SK-N-SH (cell line): ENCODE results near the gene ODAD3. TPM values are rescaled to one million over a fixed set of nuclear protein-coding genes. Genes with fewer than 3 reads are reported as not detected.

Source experiments
- CTCF ChIA-PET: fragments of 300-600, 350-600 bp; formaldehyde crosslinking; extraction: SDS; loops from one replicate; lab custom pipeline; 2021; lab: Yijun Ruan, JAX
- POLR2A ChIA-PET: fragments of 350-600 bp; sonication (Branson Sonifier 250); formaldehyde crosslinking; extraction: SDS; loops from one replicate; lab custom pipeline; 2020; ENCODE audit warnings: antibody characterized with exemption, inconsistent platforms; lab: Yijun Ruan, JAX
- DNase-seq: peaks from one replicate; pipeline ENCODE4 v3.0.0; 2012
- H2AFZ ChIP-seq: fragments of 200-600 bp; sonication (generic); 2 replicates; pipeline ENCODE4 v1.8.1; 2016; ENCODE audit warnings: antibody characterized with exemption, mild to moderate bottlenecking, low read depth
- H3F3A ChIP-seq: fragments of 200-600 bp; sonication (generic); replicated peaks from 2 replicates; pipeline ENCODE3; 2016; ENCODE audit warnings: antibody characterized with exemption, mild to moderate bottlenecking; ENCODE audit not compliant: insufficient read depth
- H3K27ac ChIP-seq, 2 experiments: fragments of 200-500 bp in 1 of 2; fragments of 200-600 bp in 1 of 2; sonication (Bioruptor generic) in 1 of 2; sonication (generic), shearing (Covaris generic) in 1 of 2; 2 replicates each; pipeline versions ENCODE4 v1.5.1 to v1.6.1; 2014 to 2016; ENCODE audit warnings: low read depth in 2 of 2, inconsistent platforms in 1 of 2, low read length in 1 of 2, mild to moderate bottlenecking in 1 of 2, mixed read lengths in 1 of 2
- H3K27me3 ChIP-seq: fragments of 200-600 bp; sonication (generic), shearing (Covaris generic); 2 replicates; pipeline ENCODE4 v1.6.1; 2016; ENCODE audit warnings: mixed run types; ENCODE audit not compliant: insufficient read depth
- H3K36me3 ChIP-seq, 2 experiments: fragments of 200-500 bp in 1 of 2; fragments of 200-600 bp in 1 of 2; sonication (Bioruptor generic) in 1 of 2; sonication (generic) in 1 of 2; replicated peaks in 1 of 2; 2 replicates each; pipeline versions ENCODE3 to v1.5.1; 2014 to 2016; ENCODE audit warnings: low read length in 1 of 2, mild to moderate bottlenecking in 1 of 2; ENCODE audit not compliant: insufficient read depth in 2 of 2, control insufficient read depth in 1 of 2
- H3K4me1 ChIP-seq, 2 experiments: fragments of 200-500 bp in 1 of 2; fragments of 200-600 bp in 1 of 2; sonication (Bioruptor generic) in 1 of 2; sonication (generic), shearing (Covaris generic) in 1 of 2; 2 replicates each; pipeline versions ENCODE4 v1.5.1 to v1.6.1; 2014 to 2016; ENCODE audit warnings: low read depth in 1 of 2, low read length in 1 of 2, mixed run types in 1 of 2; ENCODE audit not compliant: insufficient read depth in 2 of 2, control insufficient read depth in 1 of 2
- H3K4me2 ChIP-seq: fragments of 200-600 bp; sonication (generic), shearing (Covaris generic); 2 replicates; pipeline ENCODE4 v1.6.1; 2017; ENCODE audit warnings: mixed run types
- H3K4me3 ChIP-seq, 2 experiments: fragments of 200-500 bp in 1 of 2; fragments of 200-600 bp in 1 of 2; sonication (Bioruptor generic) in 1 of 2; sonication (generic), shearing (Covaris generic) in 1 of 2; 2 replicates each; pipeline versions ENCODE4 v1.5.1 to v1.8.1; 2014 to 2016; ENCODE audit warnings: low read depth in 2 of 2, inconsistent platforms in 1 of 2, low read length in 1 of 2, mild to moderate bottlenecking in 1 of 2, mixed read lengths in 1 of 2, moderate library complexity in 1 of 2
- H3K79me2 ChIP-seq: fragments of 200-600 bp; sonication (generic); 2 replicates; pipeline ENCODE4 v1.8.1; 2017; ENCODE audit warnings: mild to moderate bottlenecking; ENCODE audit not compliant: insufficient read depth
- H3K9ac ChIP-seq: fragments of 200-600 bp; sonication (generic); 2 replicates; pipeline ENCODE4 v1.6.1; 2017; ENCODE audit warnings: mixed run types
- H3K9me2 ChIP-seq: fragments of 200-600 bp; sonication (generic); 2 replicates; pipeline ENCODE4 v1.6.1; 2017; ENCODE audit warnings: mixed run types
- H3K9me3 ChIP-seq: fragments of 200-600 bp; sonication (generic); 2 replicates; pipeline ENCODE4 v1.6.1; 2017; ENCODE audit warnings: mixed run types, mild to moderate bottlenecking, moderate library complexity
- H4K20me1 ChIP-seq: fragments of 200-600 bp; sonication (generic); 2 replicates; pipeline ENCODE4 v1.6.1; 2017; ENCODE audit warnings: mild to moderate bottlenecking, mixed run types; ENCODE audit not compliant: insufficient read depth
- EP300 ChIP-seq, 2 experiments: IDR thresholded peaks; 2 replicates each; pipeline versions ENCODE4 v1.4.0 to v1.6.1; 2012; ENCODE audit warnings: borderline replicate concordance in 1 of 2, low read depth in 1 of 2, low read length in 1 of 2
- FOSL2 ChIP-seq: IDR thresholded peaks from 2 replicates; pipeline ENCODE4 v1.4.0; 2012; ENCODE audit warnings: low read depth, mild to moderate bottlenecking, moderate library complexity, borderline replicate concordance
- GABPA ChIP-seq: IDR thresholded peaks from 2 replicates; pipeline ENCODE4 v1.4.0; 2012; ENCODE audit warnings: low read depth, mild to moderate bottlenecking
- GATA2 ChIP-seq: sonication (generic); formaldehyde crosslinking; IDR thresholded peaks from 2 replicates; pipeline ENCODE4 v1.5.0; 2020; ENCODE audit warnings: mild to moderate bottlenecking, missing genetic modification reagents
- MXI1 ChIP-seq: IDR thresholded peaks from 2 replicates; pipeline ENCODE4 v1.6.1; 2012; ENCODE audit warnings: mild to moderate bottlenecking, low read depth, low read length, improper control_type of control experiment
- NFIC ChIP-seq: IDR thresholded peaks from 2 replicates; pipeline ENCODE4 v1.4.0; 2012; ENCODE audit warnings: borderline replicate concordance
- NRF1 ChIP-seq: IDR thresholded peaks from 2 replicates; pipeline ENCODE4 v1.6.1; 2012; ENCODE audit warnings: low read depth, mild to moderate bottlenecking, low read length
- POLR2AphosphoS5 ChIP-seq: IDR thresholded peaks from 2 replicates; pipeline ENCODE4 v1.6.1; 2012; ENCODE audit warnings: low read depth, low read length
- RAD21 ChIP-seq: IDR thresholded peaks from 2 replicates; pipeline ENCODE4 v1.6.1; 2012; ENCODE audit warnings: mild to moderate bottlenecking, low read length
- RCOR1 ChIP-seq: fragments of 150-350 bp; IDR thresholded peaks from 2 replicates; pipeline ENCODE4 v1.6.1; 2017; ENCODE audit warnings: antibody characterized with exemption, low read length
- RFX5 ChIP-seq: IDR thresholded peaks from 2 replicates; pipeline ENCODE4 v1.6.1; 2012; ENCODE audit warnings: mild to moderate bottlenecking, improper control_type of control experiment, low read length
- RXRA ChIP-seq: IDR thresholded peaks from 2 replicates; pipeline ENCODE4 v1.4.0; 2012; ENCODE audit warnings: low read depth, mild to moderate bottlenecking, borderline replicate concordance
- SIN3A ChIP-seq: IDR thresholded peaks from 2 replicates; pipeline ENCODE4 v1.6.1; 2012; ENCODE audit warnings: low read depth, mild to moderate bottlenecking, low read length, moderate library complexity, borderline replicate concordance
- SMC3 ChIP-seq: IDR thresholded peaks from 2 replicates; pipeline ENCODE4 v1.6.1; 2012; ENCODE audit warnings: low read depth, low read length, improper control_type of control experiment
- TAF1 ChIP-seq: IDR thresholded peaks from 2 replicates; pipeline ENCODE4 v1.6.1; 2012; ENCODE audit warnings: low read depth, mild to moderate bottlenecking, low read length, moderate library complexity, borderline replicate concordance
- TCF12 ChIP-seq: IDR thresholded peaks from 2 replicates; pipeline ENCODE4 v1.4.0; 2012
- TEAD4 ChIP-seq: IDR thresholded peaks from 2 replicates; pipeline ENCODE4 v1.4.0; 2012; ENCODE audit warnings: mild to moderate bottlenecking, borderline replicate concordance; ENCODE audit not compliant: insufficient read depth
- WGBS: methylation state at CpG from one replicate; pipeline ENCODE4 v1.1.6; 2017; ENCODE audit warnings: low lambda C conversion rate; 5-methylcytosine and 5-hydroxymethylcytosine counted together
- polyA plus RNA-seq, 3 experiments: library from polyadenylated mRNA; depleted of rRNA; stranded (reverse); fragments of >200 nt; gene quantifications; 2 replicates each; pipeline ENCODE4 v1.2.3, GENCODE V29; 2012
- TF ChIP-seq, protein P1 (sequence below): IDR thresholded peaks from 2 replicates; pipeline ENCODE4; 2012
- TF ChIP-seq, protein P2 (sequence below): IDR thresholded peaks from 2 replicates; pipeline ENCODE4 v1.6.1; 2012; ENCODE audit warnings: mild to moderate bottlenecking, low read depth, low read length, moderate library complexity
- TF ChIP-seq, protein P3 (sequence below): IDR thresholded peaks from 2 replicates; pipeline ENCODE4 v1.4.0; 2012; ENCODE audit warnings: low read depth
- TF ChIP-seq, protein P4 (sequence below): fragments of 200-600 bp; sonication (generic); IDR thresholded peaks from 2 replicates; pipeline ENCODE4 v1.6.1; 2017; ENCODE audit warnings: antibody characterized with exemption, mild to moderate bottlenecking, moderate library complexity
- TF ChIP-seq, protein P5 (sequence below): IDR thresholded peaks from 2 replicates; pipeline ENCODE4 v1.4.0; 2012; ENCODE audit warnings: low read depth, borderline replicate concordance
- TF ChIP-seq, protein P6 (sequence below): fragments of 150-350 bp; IDR thresholded peaks from 2 replicates; pipeline ENCODE4 v1.6.1; 2017; ENCODE audit warnings: antibody characterized with exemption, low read length, low read depth, borderline replicate concordance

ODAD3 gene
- 3.2 and 4.2 TPM in 2 replicates for polyA plus RNA-seq (2012; rRNA removed)
- polyA plus RNA-seq (2012; cell fraction: cytosol; rRNA removed): 2.1 and 2.3 TPM in 2 replicates
- polyA plus RNA-seq (2012; cell fraction: nucleus; rRNA removed): 6.9 and 7.8 TPM in 2 replicates

DNA sequence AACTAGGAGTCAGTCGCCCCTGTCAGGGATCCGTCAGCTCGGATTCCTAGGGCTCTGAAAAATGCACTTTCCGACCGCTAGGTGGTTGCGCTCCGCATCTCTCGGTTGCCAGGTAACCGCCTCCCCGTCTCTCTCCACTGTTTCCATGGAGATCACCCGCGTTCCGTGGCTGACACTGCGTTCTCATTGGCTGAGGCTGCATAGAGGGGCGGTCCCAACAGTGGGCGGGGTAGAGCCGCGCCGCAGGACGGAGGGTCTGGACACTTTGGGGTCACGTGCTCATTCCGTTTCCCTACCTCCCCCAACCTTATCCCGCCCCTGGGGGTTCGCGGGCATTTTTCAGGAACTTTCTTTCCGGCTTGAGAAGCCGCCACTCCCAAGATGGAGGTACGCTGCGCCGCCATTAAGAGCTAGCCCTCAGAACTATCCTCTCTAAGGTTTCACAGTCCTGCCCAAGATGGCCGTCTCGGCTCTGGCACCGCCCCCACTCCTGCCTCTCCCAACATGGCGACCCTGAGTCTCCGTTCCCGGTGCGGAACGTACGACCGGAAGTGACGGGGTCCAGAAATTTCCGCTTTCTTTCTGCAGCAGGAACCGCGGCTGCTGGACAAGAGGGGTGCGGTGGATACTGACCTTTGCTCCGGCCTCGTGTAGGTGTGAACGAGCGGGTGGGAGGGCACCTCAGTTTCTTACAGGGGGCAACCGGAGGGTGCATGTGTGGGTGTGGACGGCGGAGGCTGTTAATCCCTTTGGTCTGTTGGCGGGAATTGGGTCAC is at the start of gene ODAD3, which contains the start of gene PRKCSH:
Gene ODAD3, minus strand, starts transcription at position 65 of the 776 bp plus-strand sequence. CDS start 105 bp downstream, outside the sequence.
Gene PRKCSH, plus strand, starts transcription at position 579 of the 776 bp plus-strand sequence. CDS start 483 bp downstream, outside the sequence.
- peaks cover 5 to 12% of the 10 kb centered on the region in 2 experiments; a peak in 1 of 4 replicates for H3K4me1 ChIP-seq
- peak within 1 kb of the TSS; percentile 73 for H3K27ac ChIP-seq
- H3K4me2 ChIP-seq: peak within 1 kb of the TSS; percentile 99
- H3K9me2 ChIP-seq: no peaks in the 10 kb centered on the region
- H4K20me1 ChIP-seq: no peaks in the 10 kb centered on the region
- WGBS: 0% methylated on average over 19 of the region's 53 CpGs
- DNase-seq: peak; percentile 96
- H3K79me2 ChIP-seq: peaks cover 37% of the 10 kb centered on the region
- H3F3A ChIP-seq: peaks cover 5% of the 10 kb centered on the region
- H3K36me3 ChIP-seq: peaks cover 18 to 30% of the 10 kb centered on the region in 2 experiments
- no peaks in the 10 kb centered on the region for H3K27me3 ChIP-seq
- POLR2A ChIA-PET: interaction anchor here (0.6 to 1.8 kb wide), 7 partner anchors 8 to 60 kb away, joined by 3 to 14 read pairs (median 5); partner anchors contain the start of genes EPOR, RGL3 and SWSAP1
- peak within 1 kb of the TSS; percentile 69 to 83 for H3K4me3 ChIP-seq
- H3K9ac ChIP-seq: peak within 1 kb of the TSS; percentile 76
- no peaks in the 10 kb centered on the region for H3K9me3 ChIP-seq
- CTCF ChIA-PET: interaction anchor here (0.6 to 3.5 kb wide), 28 partner anchors 8 to 169 kb away, joined by 3 to 54 read pairs (median 4); partner anchors contain the start of genes ELAVL3, EPOR, RGL3 and SWSAP1
- peak within 1 kb of the TSS; percentile 99 for H2AFZ ChIP-seq
- TF ChIP-seq RCOR1: peak; percentile 6
- TF ChIP-seq TEAD4: peak; percentile 87
- peak; percentile 40; the same call in 1 of the 2 replicates for TF ChIP-seq TCF12
- TF ChIP-seq NFIC: no peak
- TF ChIP-seq POLR2AphosphoS5: peak; percentile 96
- peak; percentile 96 for TF ChIP-seq GABPA
- TF ChIP-seq FOSL2: no peak
- TF ChIP-seq SMC3: no peak
- TF ChIP-seq SIN3A: peak; percentile 76
- TF ChIP-seq GATA2 (CRISPR knock-in tag): no peak
- TF ChIP-seq MXI1: peak; percentile 88
- TF ChIP-seq, protein P1, sequence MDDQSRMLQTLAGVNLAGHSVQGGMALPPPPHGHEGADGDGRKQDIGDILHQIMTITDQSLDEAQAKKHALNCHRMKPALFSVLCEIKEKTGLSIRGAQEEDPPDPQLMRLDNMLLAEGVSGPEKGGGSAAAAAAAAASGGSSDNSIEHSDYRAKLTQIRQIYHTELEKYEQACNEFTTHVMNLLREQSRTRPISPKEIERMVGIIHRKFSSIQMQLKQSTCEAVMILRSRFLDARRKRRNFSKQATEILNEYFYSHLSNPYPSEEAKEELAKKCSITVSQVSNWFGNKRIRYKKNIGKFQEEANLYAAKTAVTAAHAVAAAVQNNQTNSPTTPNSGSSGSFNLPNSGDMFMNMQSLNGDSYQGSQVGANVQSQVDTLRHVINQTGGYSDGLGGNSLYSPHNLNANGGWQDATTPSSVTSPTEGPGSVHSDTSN: peak; percentile 45; the same call in 1 of the 2 replicates
- TF ChIP-seq EP300 (IDR thresholded peaks at IDR 0.05; ENCODE audit: borderline replicate concordance in 1 of 2, low read depth in 1 of 2, low read length in 1 of 2): no peak
- TF ChIP-seq, protein P2, sequence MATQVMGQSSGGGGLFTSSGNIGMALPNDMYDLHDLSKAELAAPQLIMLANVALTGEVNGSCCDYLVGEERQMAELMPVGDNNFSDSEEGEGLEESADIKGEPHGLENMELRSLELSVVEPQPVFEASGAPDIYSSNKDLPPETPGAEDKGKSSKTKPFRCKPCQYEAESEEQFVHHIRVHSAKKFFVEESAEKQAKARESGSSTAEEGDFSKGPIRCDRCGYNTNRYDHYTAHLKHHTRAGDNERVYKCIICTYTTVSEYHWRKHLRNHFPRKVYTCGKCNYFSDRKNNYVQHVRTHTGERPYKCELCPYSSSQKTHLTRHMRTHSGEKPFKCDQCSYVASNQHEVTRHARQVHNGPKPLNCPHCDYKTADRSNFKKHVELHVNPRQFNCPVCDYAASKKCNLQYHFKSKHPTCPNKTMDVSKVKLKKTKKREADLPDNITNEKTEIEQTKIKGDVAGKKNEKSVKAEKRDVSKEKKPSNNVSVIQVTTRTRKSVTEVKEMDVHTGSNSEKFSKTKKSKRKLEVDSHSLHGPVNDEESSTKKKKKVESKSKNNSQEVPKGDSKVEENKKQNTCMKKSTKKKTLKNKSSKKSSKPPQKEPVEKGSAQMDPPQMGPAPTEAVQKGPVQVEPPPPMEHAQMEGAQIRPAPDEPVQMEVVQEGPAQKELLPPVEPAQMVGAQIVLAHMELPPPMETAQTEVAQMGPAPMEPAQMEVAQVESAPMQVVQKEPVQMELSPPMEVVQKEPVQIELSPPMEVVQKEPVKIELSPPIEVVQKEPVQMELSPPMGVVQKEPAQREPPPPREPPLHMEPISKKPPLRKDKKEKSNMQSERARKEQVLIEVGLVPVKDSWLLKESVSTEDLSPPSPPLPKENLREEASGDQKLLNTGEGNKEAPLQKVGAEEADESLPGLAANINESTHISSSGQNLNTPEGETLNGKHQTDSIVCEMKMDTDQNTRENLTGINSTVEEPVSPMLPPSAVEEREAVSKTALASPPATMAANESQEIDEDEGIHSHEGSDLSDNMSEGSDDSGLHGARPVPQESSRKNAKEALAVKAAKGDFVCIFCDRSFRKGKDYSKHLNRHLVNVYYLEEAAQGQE: peak; percentile 64
- TF ChIP-seq TAF1: peak; percentile 94
- TF ChIP-seq, protein P3, sequence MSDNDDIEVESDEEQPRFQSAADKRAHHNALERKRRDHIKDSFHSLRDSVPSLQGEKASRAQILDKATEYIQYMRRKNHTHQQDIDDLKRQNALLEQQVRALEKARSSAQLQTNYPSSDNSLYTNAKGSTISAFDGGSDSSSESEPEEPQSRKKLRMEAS: peak; percentile 66; the same call in 1 of the 2 replicates
- TF ChIP-seq, protein P4, sequence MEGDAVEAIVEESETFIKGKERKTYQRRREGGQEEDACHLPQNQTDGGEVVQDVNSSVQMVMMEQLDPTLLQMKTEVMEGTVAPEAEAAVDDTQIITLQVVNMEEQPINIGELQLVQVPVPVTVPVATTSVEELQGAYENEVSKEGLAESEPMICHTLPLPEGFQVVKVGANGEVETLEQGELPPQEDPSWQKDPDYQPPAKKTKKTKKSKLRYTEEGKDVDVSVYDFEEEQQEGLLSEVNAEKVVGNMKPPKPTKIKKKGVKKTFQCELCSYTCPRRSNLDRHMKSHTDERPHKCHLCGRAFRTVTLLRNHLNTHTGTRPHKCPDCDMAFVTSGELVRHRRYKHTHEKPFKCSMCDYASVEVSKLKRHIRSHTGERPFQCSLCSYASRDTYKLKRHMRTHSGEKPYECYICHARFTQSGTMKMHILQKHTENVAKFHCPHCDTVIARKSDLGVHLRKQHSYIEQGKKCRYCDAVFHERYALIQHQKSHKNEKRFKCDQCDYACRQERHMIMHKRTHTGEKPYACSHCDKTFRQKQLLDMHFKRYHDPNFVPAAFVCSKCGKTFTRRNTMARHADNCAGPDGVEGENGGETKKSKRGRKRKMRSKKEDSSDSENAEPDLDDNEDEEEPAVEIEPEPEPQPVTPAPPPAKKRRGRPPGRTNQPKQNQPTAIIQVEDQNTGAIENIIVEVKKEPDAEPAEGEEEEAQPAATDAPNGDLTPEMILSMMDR: peak; percentile 77
- TF ChIP-seq, protein P5, sequence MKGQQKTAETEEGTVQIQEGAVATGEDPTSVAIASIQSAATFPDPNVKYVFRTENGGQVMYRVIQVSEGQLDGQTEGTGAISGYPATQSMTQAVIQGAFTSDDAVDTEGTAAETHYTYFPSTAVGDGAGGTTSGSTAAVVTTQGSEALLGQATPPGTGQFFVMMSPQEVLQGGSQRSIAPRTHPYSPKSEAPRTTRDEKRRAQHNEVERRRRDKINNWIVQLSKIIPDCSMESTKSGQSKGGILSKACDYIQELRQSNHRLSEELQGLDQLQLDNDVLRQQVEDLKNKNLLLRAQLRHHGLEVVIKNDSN: peak; percentile 96
- TF ChIP-seq RXRA: no peak
- peak; percentile 33; the same call in 1 of the 2 replicates for TF ChIP-seq NRF1
- TF ChIP-seq RAD21: peak; percentile 38; the same call in 1 of the 2 replicates
- TF ChIP-seq, protein P6, sequence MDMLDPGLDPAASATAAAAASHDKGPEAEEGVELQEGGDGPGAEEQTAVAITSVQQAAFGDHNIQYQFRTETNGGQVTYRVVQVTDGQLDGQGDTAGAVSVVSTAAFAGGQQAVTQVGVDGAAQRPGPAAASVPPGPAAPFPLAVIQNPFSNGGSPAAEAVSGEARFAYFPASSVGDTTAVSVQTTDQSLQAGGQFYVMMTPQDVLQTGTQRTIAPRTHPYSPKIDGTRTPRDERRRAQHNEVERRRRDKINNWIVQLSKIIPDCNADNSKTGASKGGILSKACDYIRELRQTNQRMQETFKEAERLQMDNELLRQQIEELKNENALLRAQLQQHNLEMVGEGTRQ: no peak; the same call in 1 of the 2 replicates
- peak; percentile 87 for TF ChIP-seq RFX5
